IPS DF 4.7 (cell line): ENCODE results near the gene ACHE.
"Not testable (repeated sequence)": the region's sequence is repeated elsewhere in the genome, so short reads cannot be mapped to it uniquely, and the experiment has no call there.

Experiments
- DNase-seq: peaks from one replicate; pipeline ENCODE4 v3.0.0-alpha.2; 2013; ENCODE audit warnings: low spot score; ENCODE audit errors: extremely low read depth

ACHE gene

DNA sequence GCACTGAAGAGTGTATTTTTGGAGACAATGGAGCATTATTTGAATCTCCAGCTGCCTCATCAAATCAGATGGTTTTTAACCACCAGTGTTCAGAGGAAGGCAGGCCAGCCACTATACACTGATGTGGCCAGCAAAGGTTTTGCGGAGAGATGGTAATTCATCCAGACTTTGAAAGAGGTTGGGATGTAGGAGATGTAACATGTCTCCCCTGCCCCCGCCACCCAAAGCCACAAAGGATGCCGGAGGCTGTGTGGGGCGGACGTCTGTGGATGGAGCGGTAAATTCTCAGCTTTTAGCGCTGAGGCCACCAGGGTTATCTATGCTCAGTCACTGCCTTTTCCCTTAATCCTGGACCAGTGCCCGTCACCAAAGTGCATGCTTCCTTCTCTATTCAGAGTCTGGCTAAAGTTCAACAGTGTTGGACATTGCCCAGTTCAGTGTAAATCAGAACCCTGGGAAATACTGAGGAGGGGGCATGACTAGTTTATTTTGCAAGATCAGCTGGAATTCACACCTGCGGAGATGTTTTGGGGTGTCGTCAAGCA is 32.2 kb downstream of the ACHE start:
- DNase-seq = no peak

DNA sequence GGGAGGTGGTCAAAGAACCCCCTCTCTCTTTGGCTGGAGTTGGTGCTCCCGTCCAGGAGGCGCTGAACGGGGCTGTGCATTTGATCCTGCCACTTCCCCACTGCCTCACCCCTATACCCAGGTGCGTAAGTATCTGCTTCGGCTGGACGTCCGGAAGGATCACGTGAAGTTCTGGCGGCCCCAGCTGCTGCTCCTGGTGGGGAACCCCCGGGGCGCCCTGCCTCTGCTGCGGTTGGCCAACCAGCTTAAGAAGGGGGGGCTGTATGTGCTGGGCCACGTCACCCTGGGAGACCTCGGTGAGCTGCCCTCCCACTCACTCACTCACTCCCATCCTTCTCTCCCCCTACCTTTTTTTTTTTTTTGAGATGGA is 34.1 kb downstream of the ACHE start:
- no peak for DNase-seq

DNA sequence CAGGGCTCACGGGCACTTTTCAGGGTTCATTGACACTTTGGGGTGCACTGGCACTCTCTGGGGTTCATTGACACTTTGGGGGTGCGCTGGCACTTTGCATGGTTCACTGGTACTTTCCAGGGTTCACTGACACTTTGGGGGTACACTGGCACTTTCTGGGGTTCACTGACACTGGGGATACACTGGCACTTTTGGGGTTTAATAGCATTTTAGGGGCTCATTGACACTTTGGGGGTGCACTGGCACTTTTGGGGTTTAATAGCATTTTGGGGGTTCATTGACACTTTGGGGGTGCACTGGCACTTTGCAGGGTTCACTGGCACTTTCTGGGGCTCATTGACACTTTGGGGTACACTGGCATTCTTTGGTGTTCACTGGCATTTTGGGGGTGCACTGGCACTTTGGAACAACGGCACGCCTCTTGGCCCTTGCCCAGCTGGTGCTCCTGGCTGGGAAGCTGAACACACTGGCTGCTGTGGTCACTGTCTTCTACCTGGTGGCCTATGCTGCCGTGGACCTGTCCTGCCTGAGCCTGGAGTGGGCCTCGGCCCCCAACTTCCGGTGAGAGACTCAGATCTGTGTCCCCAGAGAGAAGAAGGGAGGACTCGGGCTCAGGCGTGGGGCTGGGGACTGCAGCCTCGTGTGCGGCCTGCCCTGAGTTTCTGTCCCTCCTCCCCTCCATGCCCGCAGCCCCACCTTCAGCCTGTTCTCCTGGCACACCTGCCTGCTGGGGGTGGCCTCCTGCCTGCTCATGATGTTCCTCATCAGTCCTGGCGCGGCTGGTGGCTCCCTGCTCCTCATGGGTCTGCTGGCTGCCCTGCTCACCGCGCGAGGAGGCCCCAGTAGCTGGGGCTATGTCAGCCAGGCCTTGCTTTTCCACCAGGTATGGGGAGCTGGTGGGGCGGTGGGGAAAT is 34.7 kb downstream of the ACHE start:
- no peak for DNase-seq

DNA sequence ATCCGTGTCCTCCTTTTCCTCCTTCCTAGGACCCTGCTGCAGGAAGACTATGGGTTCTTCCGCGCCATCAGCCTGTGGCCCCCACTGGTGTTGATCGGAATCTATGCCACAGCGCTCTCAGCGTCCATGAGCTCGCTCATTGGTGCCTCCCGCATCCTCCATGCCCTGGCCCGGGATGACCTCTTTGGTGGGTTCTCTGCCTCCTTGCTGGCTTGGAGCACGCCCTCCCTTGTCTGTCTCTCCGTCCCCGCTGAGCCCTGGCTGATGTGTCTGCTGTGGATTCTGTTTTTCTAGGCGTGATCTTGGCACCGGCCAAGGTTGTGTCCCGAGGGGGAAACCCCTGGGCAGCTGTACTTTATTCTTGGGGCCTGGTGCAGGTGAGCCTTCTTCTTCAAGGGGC is 35.8 kb downstream of the ACHE start:
- no peak for DNase-seq

DNA sequence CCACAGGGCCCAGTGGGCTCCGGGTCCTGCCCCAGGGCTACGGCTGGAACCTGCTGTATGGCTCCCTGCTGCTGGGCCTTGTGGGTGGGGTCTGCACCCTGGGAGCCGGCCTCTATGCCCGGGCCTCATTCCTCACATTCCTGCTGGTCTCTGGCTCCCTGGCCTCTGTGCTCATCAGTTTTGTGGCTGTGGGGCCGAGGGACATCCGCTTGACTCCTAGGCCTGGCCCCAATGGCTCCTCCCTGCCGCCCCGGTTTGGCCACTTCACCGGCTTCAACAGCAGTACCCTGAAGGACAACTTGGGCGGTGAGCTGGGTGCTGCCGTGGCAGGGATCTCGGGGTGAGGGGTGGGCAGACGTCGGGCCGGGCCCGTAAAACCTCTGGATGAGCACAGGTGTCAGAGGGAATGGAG is 38.8 kb downstream of the ACHE start:
- no peak for DNase-seq

DNA sequence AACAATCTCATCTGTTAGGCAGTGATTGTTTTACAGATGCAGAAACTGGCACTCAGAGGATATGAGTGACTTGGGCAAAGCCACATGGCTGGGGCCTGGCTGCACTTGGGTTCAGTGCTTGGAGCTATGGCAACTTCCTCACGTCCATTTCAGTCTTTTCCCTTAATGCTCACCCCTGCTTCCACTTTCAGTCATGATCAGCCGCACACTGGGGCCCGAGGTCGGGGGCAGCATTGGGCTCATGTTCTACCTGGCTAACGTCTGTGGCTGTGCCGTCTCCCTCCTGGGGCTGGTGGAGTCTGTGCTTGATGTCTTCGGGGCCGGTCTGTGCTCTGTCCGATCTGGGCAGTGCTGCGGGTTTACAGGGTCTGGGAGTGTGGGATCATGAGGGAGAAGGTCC is 40.2 kb downstream of the ACHE start:
- no peak for DNase-seq

DNA sequence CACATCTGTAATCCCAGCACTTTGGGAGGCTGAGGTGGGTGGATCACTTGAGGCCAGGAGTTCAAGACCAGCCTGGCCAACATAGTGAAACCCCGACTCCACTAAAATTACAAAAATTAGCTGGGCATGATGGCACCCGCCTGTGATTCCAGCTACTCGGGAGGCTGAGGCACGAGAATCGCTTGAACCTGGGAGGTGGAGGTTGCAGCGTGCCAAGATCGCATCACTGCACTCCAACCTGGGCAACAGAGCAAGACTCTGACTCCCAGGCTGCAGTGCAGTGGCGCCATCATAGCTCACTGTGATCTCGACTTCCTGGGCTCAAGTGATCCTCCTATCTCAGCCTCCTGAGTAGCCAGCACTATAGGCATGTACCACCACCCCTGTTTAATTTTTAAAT is 40.8 kb downstream of the ACHE start:
- not testable (repeated sequence) for DNase-seq

DNA sequence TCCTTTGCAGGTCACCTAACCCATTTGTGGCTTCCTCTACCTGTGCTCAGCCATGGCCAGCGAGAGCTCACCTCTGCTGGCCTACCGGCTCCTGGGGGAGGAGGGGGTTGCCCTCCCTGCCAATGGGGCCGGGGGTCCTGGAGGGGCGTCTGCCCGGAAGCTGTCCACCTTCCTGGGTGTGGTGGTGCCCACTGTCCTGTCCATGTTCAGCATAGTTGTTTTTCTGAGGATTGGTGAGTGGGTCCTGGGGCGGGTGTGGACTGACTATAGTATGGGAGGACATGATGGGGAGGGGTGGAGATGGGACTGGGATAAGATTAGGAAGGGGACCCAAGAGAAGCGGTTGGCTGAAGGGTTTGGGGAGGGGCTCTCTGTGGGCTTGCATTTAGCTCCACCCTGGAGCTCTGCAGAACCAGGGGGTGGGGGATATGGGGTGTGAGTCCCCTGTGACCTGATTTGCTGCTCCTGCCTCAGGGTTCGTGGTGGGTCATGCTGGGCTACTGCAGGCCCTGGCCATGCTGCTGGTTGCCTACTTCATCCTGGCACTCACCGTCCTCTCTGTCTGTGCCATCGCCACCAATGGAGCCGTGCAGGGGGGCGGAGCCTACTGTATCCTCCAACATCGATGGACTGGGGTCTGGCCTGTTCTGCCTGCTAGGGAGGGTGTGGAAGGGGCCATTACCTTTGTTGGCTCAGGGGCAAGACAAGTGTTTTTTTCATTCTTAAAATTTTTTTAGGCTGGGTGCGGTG is 41.4 kb downstream of the ACHE start:
- no peak for DNase-seq

DNA sequence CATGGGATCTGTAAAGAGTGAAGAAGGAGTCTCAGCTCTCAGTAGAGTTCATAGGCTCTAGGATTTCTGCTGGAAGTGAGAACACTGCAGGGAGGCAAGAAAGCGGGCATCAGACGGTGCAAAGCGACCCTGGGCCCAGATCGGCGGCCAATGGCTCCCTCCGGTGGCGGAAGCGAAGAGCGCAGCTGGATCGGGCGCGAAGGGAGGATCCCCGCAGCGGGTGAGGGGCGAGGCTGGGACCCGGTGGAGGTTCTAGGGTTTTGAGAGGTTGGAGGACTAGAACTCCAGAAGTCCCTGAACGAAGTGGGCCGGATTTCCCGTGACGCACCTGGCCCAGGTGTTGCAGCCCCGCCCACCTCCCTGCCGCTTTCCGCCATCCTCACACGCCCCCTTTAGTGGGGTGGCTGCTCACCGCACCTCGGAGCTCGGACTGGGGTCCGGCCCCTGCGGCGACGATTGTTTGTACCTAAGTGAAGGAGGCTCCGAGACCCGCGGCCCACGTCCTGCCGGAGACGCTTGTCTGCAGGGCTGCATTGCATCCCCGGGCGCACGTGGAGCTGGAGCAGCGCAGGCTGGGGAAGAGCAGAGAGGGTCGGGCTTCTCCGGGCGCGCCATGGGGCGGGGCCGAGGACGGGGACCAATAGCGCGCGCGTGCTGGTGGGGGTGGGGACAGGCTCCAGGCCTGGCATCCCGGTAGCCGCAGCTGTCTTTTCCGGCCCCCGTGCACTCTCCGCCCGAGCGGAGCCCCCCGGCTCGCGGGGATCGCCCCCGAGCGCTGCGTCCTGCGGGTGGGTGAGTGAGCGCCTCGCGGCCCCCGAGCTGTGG is 43.4 kb downstream of the ACHE start, which contains the start of gene SLC12A9:
Gene SLC12A9, plus strand, starts transcription at position 666 of the 825 bp plus-strand sequence. CDS start 1,485 bp downstream, outside the sequence.
- DNase-seq = peak; percentile 69

DNA sequence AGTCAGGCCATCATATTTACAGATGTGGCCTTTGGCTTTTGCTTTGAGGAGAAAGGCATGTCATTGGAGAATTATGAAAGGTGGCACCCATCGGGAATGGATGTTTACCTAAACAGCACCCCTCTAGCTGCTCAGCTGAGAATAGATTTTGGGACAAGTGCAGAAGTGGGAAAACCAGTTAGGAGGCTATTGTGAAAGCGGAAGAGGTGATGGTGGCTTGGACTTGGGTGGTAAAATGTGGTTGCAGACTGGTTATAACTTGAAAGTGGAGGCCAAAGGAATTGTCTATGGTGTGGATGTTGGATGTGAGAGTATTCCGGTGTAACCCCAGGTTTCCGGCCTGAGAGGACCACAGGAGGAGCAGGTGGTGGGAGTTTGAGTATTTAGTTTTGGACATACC is 48.3 kb downstream of the ACHE start:
- DNase-seq = no peak

DNA sequence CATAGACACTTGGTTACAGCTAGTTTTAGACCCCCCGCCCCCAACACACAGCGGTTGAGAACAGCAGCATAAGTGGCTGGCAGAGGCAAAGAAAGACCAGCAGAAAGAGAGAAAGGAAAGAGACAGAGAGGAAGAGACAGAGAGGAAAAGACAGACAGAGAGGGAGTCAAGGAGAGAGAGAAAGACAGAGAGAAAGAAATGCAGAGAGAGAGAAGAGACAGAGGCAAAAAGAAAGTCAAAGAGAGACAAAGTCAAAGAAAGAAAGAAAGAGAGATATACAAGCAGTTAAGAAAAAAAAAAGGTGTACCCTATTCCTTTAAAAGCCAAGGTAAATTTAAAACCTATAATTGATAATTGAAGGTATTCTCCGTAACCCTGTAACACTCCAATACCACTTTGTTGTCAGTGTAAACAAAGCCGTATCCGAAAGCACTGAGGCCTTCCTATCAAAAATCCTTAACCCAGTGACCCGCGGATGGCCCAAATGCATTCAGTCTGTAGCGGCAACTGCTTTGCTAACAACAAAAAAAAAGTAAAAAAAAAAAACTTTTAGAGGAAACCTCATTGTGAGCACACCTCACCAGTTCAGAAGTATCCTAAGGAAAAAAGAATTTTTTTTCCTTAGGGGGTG is 55.1 kb downstream of the ACHE start:
- DNase-seq = no peak
